SIG-M5 (cell line): ENCODE data around the gene NHLH1.

Experiments used
- DNase-seq: peaks from one replicate; lab custom pipeline; 2025; lab: John Stamatoyannopoulos, UW

The NHLH1 gene

GRCh38 chr1:160412028-160412362, 45.1 kb downstream of the NHLH1 start:
- DNase-seq = no peak

GRCh38 chr1:160413716-160414115, 46.8 kb downstream of the NHLH1 start:
- no peak for DNase-seq

- no peak for DNase-seq
Observed at GRCh38 chr1:160414881-160415280, 48.0 kb downstream of the NHLH1 start.

GRCh38 chr1:160415696-160416290, 48.9 kb downstream of the NHLH1 start:
- DNase-seq = no peak

- no peak for DNase-seq
Observed at GRCh38 chr1:160416369-160416768, 49.5 kb downstream of the NHLH1 start.

DNA sequence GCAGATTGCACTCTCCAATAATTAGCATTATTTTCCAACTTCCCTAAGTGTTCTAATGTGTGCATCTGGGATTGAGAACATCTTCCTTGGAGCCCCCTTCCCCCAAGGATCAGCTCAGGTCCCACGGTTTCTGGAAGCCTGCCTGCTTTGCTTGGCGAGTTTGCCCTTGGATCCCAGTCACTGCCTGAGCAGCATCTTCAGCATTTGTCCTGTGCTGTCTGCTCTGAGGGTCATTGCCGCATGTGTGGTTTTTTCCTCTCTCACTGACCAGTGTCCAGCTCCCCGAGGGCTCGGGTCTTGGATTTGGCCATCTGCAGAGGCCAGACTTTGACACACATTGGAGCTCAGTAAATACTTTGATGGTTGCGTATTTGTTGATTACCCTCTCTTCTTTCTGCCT, 51.6 kb downstream of the NHLH1 start:
- no peak for DNase-seq

DNA sequence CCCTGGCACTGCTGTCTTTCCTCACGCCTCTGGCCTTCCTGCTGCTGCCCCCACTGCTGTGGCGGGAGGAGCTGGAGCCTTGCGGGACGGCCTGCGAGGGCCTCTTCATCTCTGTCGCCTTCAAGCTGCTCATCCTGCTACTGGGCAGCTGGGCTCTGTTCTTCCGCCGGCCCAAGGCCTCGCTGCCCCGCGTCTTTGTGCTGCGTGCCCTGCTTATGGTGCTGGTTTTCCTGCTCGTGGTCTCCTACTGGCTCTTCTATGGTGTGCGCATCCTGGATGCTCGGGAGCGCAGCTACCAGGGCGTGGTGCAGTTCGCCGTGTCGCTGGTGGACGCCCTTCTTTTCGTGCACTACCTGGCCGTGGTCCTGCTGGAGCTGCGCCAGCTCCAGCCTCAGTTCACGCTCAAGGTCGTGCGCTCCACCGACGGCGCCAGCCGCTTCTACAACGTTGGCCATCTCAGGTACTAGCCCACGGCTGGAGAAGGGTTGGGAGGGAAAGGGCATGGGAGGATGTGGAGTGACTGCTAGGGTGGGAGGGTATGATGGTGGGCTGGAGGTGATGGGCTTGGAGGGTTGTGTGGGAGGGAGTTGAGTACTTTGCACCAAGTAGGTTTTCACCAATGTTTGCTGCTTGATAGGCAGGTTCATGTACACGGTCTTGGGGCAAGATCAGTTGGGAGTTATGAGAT, 52.4 kb downstream of the NHLH1 start:
- no peak for DNase-seq

DNA sequence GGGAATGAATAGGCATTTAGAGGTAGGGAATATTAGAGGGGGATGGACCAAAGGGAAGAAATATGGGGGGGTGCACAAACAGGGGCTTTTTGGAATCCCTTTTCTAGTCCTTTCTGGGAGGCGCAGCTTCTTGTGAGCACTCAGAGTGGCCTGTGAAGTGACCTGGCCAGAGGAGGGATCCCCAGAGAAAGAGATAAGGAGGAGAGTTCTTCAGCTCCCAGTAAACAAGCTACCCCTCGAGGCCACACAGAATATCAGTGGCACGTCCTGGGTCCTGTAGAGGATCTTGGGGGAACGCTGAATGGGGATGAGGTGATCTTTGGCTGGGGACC, 52.9 kb downstream of the NHLH1 start:
- no peak for DNase-seq

DNA sequence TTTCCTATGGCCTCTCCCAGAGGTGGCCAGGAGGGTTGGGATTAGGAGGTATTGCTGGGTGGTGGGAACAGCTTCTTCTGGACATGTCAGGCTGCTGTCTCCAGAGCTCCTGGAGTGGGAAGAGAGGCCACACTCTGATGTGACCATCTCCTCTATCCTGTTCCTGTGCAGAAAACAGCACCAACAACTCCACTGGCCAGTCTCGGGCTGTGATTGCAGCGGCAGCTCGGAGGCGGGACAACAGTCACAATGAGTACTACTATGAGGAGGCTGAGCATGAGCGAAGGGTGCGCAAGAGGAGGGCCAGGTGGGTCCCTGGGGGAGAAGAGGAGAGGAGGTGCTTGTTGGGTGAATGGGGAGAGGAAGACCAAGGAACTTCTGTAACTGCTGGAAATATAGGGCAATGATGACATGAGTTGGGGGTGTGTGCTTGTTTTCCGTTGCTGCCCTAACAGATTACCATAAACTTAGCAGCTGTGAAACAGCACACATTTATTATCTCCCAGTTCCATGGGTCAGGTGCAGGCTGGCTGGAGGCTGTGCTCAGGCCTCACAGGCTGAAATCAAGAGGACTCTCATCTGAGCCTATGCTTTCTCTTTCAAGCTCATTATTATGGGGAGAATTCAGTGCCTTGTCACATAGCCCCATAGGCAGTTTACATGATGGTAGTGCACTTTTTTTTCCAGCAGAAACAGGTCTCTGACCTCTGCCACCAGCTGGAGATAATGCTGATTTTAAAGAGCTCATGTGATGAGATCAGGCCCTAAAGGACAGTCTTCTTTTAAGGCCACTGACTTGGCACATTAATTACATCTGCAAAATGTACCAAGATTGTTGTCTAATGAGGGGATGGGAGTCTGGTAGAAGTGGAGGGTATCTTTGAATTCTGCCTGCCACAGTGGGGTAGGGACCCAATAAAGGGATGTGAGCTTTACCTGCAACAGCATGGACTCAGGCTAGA, 54.3 kb downstream of the NHLH1 start:
- DNase-seq = no peak

DNA sequence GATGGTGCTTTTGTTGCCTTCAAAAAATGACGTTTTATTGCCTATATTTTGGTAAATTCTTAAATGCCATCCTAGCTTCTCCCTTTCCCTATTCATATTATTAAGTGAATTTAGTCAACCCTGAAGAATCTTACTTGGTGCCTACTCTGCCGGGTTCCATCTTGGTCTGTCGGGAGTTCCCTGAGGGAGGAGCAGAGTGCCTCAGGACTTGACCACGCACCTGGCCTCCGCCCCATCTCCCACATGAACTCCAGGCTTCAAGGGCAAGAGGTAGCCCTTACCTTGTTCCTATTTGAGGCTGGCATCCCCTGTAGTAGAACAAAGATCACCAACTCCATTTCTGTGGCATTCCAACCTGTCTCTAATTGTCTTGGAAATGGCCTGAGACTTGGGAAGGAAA, 55.0 kb downstream of the NHLH1 start:
- DNase-seq = no peak
